ENCODE data around the gene SERPINA3.
"Not testable (repeated sequence)": the region's sequence is repeated elsewhere in the genome, so short reads cannot be mapped to it uniquely, and the experiment has no call there.

SERPINA3 gene

GRCh38 chr14:94612174-94612573 lies at the start of gene SERPINA3:
TSS of gene SERPINA3 (plus strand) at chr14:94612391. CDS start at chr14:94614442, 2,051 bp downstream.
- no peak for DNase-seq

- DNase-seq = no peak
Measured at GRCh38 chr14:94562941-94563883, 49.0 kb upstream of the SERPINA3 start.

GRCh38 chr14:94564381-94564780 lies 47.8 kb upstream of the SERPINA3 start:
- DNase-seq = no peak

- DNase-seq = no peak
Measured at GRCh38 chr14:94568186-94568585, 44.0 kb upstream of the SERPINA3 start.

GRCh38 chr14:94569381-94570001 lies 42.7 kb upstream of the SERPINA3 start:
- no peak for DNase-seq

GRCh38 chr14:94570002-94570400 lies 42.2 kb upstream of the SERPINA3 start:
- no peak for DNase-seq

- DNase-seq = no peak
Measured at GRCh38 chr14:94570440-94570839, 41.8 kb upstream of the SERPINA3 start.

- DNase-seq = no peak
Measured at GRCh38 chr14:94571395-94571794, 40.8 kb upstream of the SERPINA3 start.

GRCh38 chr14:94571950-94572349 lies 40.2 kb upstream of the SERPINA3 start:
- DNase-seq = no peak

GRCh38 chr14:94572637-94573303 lies 39.4 kb upstream of the SERPINA3 start:
- DNase-seq = no peak

GRCh38 chr14:94573475-94574277 lies 38.5 kb upstream of the SERPINA3 start:
- no peak for DNase-seq

GRCh38 chr14:94574336-94574735 lies 37.9 kb upstream of the SERPINA3 start:
- DNase-seq = no peak

- no peak for DNase-seq
Measured at GRCh38 chr14:94575730-94576585, 36.2 kb upstream of the SERPINA3 start.

GRCh38 chr14:94577472-94577871 lies 34.7 kb upstream of the SERPINA3 start:
- not testable (repeated sequence) for DNase-seq

GRCh38 chr14:94578712-94579111 lies 33.5 kb upstream of the SERPINA3 start:
- DNase-seq = no peak

- DNase-seq = no peak
Measured at GRCh38 chr14:94581127-94581999, 30.8 kb upstream of the SERPINA3 start, which contains the start of gene SERPINA5. TSS of gene SERPINA5 (plus strand) at chr14:94581426. CDS start at chr14:94587363, 5,937 bp downstream.

GRCh38 chr14:94582199-94582750 lies 29.9 kb upstream of the SERPINA3 start:
- DNase-seq = no peak

GRCh38 chr14:94582851-94583250 lies 29.3 kb upstream of the SERPINA3 start:
- no peak for DNase-seq

- no peak for DNase-seq
Measured at GRCh38 chr14:94583557-94583956, 28.6 kb upstream of the SERPINA3 start.

- DNase-seq = no peak
Measured at GRCh38 chr14:94584591-94585280, 27.5 kb upstream of the SERPINA3 start.
